GM21447 (cell line): ENCODE measurements around the gene JUNB.

ENCODE experiments used
- ATAC-seq: cut with Tn5 transposase; IDR thresholded peaks from one replicate; pipeline ENCODE4 v1.9.1; 2021; ENCODE audit not compliant: unreplicated experiment

Gene JUNB

DNA sequence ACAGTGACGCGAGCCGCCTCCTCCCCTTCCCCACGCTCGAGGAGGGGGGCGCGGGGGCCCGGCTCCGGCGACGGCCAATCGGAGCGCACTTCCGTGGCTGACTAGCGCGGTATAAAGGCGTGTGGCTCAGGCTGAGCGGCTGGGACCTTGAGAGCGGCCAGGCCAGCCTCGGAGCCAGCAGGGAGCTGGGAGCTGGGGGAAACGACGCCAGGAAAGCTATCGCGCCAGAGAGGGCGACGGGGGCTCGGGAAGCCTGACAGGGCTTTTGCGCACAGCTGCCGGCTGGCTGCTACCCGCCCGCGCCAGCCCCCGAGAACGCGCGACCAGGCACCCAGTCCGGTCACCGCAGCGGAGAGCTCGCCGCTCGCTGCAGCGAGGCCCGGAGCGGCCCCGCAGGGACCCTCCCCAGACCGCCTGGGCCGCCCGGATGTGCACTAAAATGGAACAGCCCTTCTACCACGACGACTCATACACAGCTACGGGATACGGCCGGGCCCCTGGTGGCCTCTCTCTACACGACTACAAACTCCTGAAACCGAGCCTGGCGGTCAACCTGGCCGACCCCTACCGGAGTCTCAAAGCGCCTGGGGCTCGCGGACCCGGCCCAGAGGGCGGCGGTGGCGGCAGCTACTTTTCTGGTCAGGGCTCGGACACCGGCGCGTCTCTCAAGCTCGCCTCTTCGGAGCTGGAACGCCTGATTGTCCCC is at the start of gene JUNB:
TSS of gene JUNB (plus strand) at position 142 of the 706 bp plus-strand sequence. CDS start at position 428, 286 bp downstream.
- peak; percentile 27 for ATAC-seq

DNA sequence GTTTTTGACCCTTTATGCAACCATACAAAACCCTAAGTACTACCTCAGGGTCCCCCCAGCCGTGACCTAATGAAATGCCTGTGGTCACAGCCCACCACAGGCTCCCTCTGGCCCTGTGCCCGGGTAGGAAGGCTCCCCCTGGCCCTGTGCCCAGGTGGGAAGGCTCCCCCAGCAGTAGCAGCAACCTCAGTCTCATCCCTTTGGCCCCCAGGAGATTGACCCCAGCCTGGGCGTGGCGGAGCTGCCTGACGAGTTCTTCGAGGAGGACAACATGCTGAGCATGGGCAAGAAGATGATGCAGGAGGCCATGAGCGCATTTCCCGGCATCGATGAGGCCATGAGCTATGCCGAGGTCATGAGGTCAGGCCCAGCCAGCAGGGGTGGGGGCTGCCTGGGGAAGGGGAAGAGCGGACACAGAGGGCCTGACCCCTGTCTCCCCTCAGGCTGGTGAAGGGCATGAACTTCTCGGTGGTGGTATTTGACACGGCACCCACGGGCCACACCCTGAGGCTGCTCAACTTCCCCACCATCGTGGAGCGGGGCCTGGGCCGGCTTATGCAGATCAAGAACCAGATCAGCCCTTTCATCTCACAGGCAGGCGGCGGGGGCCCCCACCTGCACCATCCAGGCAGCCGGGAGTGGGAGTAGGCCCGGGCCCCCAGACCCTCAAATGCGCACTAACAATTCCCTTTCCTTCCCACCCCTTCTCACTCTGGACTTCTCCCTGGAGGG is 46.0 kb upstream of the JUNB start:
- ATAC-seq, result no peak

DNA sequence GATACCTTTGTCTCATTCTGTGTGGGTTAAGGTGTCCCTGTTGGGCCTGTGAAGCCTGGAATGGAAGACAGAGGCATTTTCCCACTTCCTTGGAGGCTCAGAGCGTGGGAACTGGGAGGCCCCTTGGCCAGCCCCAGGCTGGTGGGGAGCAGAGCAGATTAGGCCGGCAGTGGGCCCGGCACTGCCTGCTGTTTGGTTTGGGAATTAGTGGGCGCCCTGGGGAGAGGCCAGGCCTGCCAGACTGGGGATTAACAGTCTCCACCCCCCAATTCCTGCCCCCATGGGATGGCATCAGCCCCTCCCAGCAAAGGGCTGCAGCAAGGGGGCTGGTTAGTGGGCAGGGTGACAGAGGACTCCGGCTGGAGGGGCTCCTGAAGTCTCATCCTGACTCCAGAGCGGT is 42.8 kb upstream of the JUNB start:
- no peak for ATAC-seq

DNA sequence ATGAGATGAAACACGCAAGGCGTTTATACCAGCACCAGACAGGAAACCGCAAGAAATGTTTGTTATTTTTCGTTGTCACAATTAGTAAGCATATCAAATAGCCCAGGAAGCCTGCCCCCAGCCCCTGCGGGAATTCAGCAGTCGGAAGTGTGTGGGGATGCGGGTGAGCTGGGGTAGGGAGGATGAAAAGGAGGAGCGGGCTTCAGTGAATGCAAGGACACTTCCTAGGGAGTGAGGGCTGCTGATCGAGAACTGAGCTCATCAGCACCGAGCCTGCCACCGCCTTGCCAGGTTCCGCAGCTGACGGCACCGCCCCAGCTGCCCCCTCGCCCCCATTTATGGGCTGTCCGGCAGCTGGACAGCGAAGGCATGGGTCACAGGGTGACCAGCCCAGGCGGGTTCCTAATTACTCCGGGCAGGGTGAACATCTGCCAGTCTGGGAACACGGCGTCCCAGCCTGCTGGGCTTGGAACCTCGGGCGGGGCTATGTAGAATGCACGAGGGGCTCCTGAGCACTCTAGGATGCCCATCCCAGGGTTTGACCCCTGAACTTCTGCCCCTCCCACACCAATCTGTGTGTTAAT is 41.3 kb upstream of the JUNB start:
- ATAC-seq, result no peak

DNA sequence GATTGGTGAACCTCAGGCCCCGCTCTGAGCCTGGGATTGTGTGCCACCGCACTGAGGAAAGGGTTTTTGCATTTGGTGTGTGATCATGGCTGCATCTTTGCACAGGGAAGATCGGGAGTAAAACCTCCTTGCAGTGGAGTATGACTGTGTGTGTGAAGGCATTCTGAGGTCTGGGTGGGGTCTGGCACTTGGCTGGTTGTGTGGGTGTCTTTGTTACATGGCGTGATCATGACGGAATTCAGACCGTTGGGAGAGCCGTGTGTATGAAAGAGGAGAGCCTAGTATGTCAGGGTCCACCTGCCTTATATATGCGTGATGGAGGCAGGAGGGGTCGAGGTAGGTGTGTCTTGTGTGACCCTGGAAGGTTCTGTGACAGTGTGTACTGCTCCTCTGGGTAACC is 40.4 kb upstream of the JUNB start:
- no peak for ATAC-seq

DNA sequence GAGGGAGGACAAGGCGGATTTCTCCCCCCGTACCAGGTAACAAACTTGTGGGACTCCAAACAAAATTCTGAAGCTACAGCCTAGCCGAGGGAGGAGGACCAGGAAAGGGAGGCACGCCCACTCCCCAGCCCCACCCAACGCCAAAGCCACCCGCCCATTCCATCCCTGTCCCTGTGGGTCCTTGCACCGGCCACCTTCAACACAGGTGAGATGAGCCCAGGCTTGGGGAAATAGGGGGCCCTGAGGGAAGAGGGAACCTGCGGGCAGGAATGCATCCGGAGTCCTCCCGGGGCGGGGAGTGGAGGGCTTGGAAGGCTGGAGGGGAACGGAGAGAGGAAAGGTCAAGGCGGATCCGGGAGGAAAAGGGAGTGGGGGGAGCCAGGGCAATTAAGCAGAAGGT is 39.7 kb upstream of the JUNB start, which contains the start of gene BEST2:
TSS of gene BEST2 (plus strand) at position 157 of the 400 bp plus-strand sequence. CDS start 802 bp downstream, outside the sequence.
- ATAC-seq, result no peak

DNA sequence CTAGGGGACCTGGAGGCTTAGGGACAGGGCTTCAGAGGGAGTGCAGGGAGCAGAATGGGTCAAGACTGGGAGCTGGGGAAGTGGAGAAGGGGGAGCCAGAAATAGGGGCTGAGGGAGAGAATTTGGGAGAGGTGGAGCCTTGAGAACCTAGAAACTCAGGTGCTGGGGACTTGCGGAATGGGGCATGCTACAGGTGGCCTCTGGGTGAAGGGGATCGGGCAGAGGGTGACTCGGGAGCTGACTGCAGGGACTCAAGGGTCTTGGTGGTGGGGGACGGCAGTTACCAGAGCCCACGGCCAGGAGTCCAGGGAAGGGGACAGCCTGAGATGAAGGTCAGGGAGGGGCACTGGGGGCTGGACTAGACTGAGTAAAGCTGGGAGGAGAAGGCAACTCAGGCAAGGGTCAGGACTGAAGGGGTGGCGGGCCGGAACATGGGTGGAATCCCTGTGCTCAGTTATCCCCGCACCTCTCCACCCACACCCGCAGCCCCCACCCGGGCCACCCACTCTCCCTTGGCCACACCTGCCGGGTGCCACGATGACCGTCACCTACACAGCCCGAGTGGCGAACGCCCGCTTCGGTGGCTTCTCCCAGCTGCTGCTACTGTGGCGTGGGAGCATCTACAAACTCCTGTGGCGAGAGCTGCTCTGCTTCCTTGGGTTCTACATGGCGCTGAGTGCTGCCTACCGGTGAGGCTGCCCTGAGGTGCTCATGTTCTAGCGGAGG is 39.1 kb upstream of the JUNB start:
- no peak for ATAC-seq

DNA sequence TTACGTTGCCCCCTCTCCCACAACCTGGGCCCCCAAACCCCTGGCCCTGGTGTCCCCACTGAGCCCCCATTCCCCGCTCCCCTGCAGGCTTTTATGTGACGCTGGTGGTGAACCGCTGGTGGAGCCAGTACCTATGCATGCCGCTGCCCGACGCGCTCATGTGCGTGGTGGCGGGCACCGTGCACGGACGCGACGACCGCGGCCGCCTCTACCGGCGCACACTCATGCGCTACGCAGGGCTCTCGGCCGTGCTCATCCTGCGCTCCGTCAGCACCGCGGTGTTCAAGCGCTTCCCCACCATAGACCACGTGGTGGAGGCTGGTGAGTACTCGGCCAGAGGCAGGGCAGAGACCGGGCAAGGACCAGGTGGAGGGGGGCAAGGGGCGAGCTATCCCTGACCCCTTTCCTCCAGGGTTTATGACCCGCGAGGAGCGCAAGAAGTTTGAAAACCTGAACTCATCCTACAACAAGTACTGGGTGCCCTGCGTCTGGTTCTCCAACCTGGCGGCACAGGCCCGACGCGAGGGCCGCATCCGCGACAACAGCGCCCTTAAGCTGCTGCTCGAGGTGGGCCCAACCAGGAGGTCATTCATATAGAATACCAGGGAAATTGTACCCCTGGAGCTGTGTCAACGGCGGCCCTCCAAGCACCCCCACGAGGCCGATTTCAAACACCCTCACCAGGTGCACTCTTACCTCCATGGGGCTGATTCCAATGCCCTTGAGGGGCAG is 36.7 kb upstream of the JUNB start:
- ATAC-seq, result no peak

DNA sequence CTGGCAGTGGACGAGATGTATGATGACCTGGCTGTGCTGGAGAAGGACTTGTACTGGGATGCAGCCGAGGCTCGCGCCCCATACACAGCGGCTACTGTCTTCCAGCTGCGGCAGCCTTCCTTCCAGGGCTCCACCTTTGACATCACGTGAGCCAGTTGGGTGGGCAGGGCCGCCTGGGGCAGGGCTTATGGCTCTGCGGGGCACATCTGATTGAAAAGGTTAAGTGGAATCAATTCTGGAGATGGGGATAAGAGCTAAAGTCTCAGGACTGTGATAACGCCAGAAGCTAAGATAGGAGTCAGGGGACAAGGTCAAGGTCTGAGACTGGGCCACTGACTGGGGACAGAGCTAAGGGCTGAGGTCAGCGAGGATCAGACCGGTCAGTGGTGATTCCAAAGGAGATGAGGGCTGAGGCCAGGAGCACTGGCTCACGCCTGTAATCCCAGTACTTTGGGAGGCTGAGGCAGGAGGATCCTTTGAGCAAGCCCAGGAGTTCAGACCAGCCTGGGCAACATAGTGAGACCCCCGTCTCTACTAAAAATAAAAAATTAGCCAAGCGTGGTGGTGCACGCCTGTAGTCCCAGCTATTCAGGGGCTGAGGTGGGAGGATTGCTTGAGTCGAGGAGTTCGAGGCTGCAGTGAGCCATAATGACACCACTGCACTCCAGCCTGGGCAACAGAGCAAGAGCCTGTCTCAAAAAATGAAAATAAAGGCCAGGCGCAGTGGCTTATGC is 35.0 kb upstream of the JUNB start:
- no peak for ATAC-seq

DNA sequence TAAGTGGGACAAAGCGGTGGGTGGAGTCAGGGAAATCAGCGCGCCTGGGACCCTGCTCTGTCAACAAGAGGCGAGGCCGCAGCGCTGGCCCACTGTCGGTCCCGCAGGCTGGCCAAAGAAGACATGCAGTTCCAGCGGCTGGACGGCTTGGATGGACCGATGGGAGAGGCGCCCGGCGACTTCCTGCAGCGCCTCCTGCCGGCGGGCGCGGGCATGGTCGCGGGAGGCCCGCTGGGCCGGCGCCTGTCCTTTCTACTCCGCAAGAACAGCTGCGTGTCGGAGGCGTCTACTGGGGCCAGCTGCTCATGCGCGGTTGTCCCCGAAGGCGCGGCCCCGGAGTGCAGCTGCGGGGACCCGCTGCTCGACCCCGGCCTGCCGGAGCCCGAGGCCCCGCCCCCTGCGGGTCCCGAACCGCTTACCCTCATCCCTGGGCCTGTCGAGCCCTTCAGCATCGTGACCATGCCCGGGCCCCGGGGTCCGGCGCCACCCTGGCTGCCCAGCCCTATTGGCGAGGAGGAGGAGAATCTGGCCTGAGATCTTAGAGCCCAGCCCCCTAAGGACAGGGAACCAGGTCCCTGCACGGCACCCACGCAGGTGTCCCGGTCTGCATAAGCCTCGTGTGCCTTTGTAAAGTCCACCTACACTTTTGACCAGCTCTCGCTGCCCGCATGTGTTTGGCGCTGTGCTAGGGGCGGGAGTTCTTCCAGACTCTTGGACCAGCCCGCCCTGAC is 33.6 kb upstream of the JUNB start:
- no peak for ATAC-seq

DNA sequence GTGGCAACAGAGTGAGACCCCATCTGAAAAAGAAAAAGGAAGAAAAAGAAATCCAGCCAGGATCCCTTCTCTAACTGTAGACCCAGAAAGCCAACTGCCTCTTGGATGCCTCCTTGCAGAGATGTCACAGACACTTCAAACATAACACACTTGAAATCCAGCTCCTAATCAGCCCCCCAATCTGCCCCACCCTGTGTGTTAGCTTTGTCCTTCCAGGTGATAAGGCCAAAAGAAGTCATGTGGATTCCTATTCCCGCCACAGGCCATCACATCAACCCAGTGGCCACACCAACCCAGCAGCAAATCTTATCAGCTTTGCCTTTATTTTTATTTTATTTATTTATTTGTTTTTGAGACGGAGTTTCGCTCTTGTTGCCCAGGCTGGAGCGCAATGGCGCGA is 31.6 kb upstream of the JUNB start:
- no peak for ATAC-seq

DNA sequence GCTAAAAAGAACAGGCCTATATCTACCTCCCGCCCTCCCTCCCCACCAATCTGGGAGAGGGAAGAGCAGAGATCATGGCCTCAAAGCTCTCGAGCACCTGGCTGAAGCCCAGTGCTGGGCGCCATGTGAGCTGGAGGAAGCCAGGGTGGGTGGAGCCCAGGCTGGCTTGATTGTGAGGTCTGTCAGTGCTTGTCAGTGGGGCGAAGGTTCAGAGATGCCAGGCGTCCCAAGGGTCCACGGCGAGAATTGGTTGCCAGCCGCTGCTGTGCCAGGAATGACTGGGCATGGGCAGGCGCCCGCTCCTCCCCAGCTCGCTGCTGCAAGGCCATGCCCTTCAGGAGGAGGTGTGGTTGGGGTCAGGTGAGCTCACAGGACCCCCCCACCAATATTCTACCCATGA is 28.2 kb upstream of the JUNB start:
- ATAC-seq, result no peak

DNA sequence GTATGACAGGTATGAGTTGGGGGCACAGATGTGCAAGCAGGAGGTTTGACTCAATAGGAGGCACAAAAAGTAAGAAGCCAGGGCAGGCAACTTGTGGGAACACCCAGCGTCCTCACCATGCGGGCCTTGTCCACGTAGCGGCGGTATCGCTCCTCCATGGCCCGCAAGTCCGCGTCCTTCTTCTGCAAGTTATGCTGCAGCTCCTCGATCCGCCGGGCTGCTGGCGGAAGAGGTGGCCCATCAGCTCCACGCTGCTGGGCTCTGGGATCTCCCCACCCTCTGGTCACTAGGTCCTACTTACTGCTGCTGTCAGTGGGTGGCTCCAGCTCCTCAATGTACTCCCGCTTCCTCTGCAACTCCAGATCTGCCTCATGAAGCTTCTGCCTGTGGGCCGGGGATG is 26.6 kb upstream of the JUNB start:
- ATAC-seq, result no peak

DNA sequence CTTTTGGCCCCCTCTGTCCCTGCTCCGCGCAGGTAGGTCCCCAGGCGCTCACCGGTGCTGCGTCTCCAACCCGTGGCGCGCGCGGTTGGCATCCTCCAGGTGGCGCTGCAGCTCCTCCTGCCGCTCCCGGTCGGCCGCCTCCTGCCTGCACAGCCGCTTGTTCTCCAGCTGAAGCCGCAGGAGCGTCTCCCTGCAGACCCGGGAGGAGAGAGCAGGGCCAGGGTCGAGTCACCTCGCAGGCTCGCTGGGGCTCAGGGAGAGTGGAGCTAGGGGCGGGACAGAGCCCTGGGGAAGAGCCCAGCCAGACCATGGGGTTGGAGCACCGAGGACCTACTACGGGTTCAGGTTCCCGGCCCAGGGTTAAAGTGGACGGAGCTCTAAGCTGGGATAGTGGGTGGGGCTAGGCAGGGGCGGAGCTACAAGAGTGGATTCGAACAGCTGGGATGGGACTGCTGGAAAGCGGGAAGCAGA is 25.2 kb upstream of the JUNB start:
- ATAC-seq, result no peak

DNA sequence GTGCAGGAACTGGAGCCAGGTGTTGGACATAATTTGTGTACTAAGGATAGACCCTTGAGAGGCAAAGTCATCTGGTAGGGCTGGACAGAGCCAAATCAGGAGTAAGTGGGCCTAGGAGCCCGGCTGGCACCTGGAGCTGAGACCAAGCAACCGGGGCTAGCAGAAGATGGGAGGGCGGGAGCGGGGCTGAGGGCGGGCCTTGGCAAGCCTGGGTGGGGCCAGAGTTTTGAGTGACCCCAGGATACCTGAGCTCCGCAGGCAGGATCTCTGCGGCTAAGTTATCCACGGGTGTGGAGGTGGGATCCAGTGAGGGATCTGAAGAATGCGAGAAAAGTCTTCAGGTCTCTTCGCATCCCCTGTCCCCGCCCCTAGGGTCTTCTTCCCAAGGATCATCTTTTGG is 24.1 kb upstream of the JUNB start:
- ATAC-seq, result no peak

DNA sequence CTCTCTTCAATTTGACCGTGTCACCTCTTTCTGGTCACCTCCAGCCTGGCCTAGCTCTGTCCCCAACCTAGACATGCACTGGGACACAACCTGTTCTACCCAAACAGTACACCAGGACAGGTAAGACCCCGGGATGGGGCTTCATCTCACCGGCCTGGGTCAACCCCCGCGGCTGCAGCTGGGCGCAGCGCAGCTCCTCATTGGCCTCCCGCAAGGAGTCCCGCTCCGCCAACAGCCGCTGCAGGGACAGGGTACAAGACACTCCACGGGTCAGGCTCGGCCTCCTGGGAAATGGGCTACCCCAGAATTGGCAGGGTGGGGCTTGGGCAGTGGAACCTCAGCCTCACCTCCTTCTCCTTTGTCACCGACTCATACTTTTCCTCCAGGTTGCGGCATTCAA is 23.6 kb upstream of the JUNB start:
- no peak for ATAC-seq

DNA sequence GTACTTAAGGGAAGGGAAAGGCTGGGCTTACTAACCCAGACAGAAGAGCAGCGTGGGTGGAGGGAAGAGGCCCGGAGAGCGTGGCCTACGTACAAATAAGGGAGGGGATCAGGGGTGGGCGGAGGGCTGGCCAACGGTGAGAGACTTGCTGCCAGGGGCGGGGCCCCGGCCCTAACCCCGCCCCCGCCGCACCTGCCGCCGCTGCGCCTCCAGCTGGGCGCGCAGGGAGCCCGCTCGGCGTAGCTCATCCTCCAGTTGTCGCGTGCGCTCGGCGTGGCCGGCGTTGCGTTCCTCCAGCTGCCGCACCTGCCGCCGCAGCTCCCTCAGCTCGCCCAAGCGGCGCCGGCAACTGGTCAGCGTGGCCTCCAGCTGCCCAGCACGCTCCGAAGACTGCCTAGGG is 21.6 kb upstream of the JUNB start:
- ATAC-seq, result no peak

DNA sequence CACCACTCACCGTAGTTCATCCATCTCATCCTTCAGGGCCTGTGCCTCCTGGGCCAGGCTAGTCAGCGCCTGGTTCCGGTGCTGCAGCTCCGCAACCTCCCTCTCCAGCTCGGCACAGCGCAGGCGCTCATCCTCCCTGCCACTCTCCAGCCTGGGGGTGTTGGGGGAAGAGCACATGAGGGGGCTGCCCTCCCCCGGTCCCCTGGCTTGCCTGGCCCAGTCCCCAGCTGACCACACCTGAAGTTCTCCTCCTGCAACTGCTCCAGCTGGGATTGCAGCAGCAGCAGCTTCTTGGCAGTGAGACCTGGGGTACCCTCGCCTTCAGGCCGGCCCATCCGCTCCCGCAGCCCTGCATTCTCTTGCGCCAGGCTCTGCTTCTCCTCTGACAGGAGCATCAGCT is 20.4 kb upstream of the JUNB start:
- ATAC-seq, result no peak

DNA sequence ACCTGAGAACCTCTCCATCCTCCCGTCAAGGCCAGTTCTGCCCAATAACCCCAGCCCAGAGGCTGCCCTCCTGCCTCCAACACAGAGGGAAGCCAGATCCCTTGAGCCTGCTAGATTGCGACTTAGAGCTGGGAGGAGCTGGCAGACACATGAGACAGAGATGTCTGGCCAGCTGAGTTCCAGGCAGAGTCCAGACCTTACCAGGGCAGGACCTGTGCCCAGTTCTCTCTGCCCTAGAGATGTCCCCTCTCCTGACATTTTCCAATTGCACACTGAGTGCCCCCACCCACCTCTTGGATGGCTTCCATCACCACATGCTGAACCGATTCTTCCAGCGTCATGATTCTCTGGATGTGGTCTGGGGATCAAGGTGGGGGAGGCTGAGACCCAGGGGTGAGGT is 19.0 kb upstream of the JUNB start:
- no peak for ATAC-seq
